Mammary epithelial cell (primary cell): ENCODE measurements around the gene RELN.

Source experiments
- CTCF ChIP-seq, 2 donors: IDR thresholded peaks in 1 of 2; conservative IDR thresholded peaks in 1 of 2; 2 replicates each; pipeline ENCODE4 v1.5.1; 2011 to 2012; ENCODE audit warnings: inconsistent platforms in 2 of 2, low read length in 2 of 2, mild to moderate bottlenecking in 2 of 2, control low read depth in 1 of 2, low read depth in 1 of 2; ENCODE audit not compliant: insufficient read depth in 1 of 2; ENCODE audit errors: extremely low read depth in 1 of 2
- EZH2 ChIP-seq: IDR thresholded peaks from 2 replicates; pipeline ENCODE4 v1.6.1; 2012; ENCODE audit warnings: low read length, inconsistent platforms, borderline replicate concordance

- TF ChIP-seq CTCF (conservative IDR thresholded peaks at IDR 0.05 in 1 of 2, IDR thresholded peaks at IDR 0.05 in 1 of 2; ENCODE audit: extremely low read depth in 1 of 2, insufficient read depth in 1 of 2, low read depth in 1 of 2, low read length in 2 of 2), result no peak
- no peak for TF ChIP-seq EZH2
These were observed 212.0 kb downstream of the RELN start for GRCh38 chr7:103777440-103777839.
